GM12878 (cell line): ENCODE data around the gene CYTH2. TPM values are rescaled to one million over a fixed set of nuclear protein-coding genes. Genes with fewer than 3 reads are reported as not detected.

Experiments
- ATAC-seq: fragments of 200-7000 bp; cut with Tn5 transposase; 3 replicates; pipeline ENCODE4 v1.9.1; 2020; ENCODE audit warnings: mild to moderate bottlenecking, moderate library complexity
- BruUV-seq: library from RNA; stranded (reverse); fragments of 400-500 nt; replicated peaks from 2 replicates; lab custom pipeline; 2021; lab: Mats Ljungman, UMichigan
- CTCF ChIA-PET: fragments of 300-600 bp; sonication (Branson Sonifier 250); formaldehyde crosslinking; extraction: SDS; loops from one replicate; lab custom pipeline; 2021; ENCODE audit warnings: inconsistent platforms; lab: Yijun Ruan, JAX
- POLR2A ChIA-PET: fragments of 350-600 bp; formaldehyde crosslinking; extraction: SDS; loops from one replicate; lab custom pipeline; 2021; ENCODE audit warnings: inconsistent platforms; lab: Charles Lee
- RAD21 ChIA-PET: fragments of 300-600 bp; sonication (Branson Sonifier 250); formaldehyde crosslinking; loops from one replicate; lab custom pipeline; 2023; ENCODE audit warnings: antibody characterized with exemption; ENCODE audit not compliant: unreplicated experiment; lab: Charles Lee
- SMC1A ChIA-PET: fragments of 300-600 bp; sonication (Branson Sonifier 250); formaldehyde crosslinking; loops from one replicate; lab custom pipeline; 2023; ENCODE audit not compliant: unreplicated experiment, uncharacterized antibody; lab: Charles Lee
- DNase-seq: peaks from one replicate; pipeline ENCODE4 v3.0.0-alpha.2; 2011; ENCODE audit warnings: low read depth, low spot score
- FAIRE-seq: peaks from 3 replicates; lab custom pipeline; 2011; peaks lifted over from hg19 to GRCh38; lab: Jason Lieb, UNC
- H2AFZ ChIP-seq: 2 replicates; pipeline ENCODE4 v1.6.0; 2011; ENCODE audit warnings: low read depth, low read length, control low read depth; ENCODE audit not compliant: control insufficient read depth
- H3K27ac ChIP-seq: 2 replicates; pipeline ENCODE4 v1.5.1; 2011; ENCODE audit warnings: control low read depth; ENCODE audit not compliant: control insufficient read depth, insufficient read depth
- H3K27me3 ChIP-seq, 2 experiments: replicated peaks in 1 of 2; 2 replicates each; pipeline versions ENCODE4 v1.6.0 to v1.6.1; 2011; ENCODE audit warnings: low read length in 1 of 2; ENCODE audit not compliant: control insufficient read depth in 2 of 2, insufficient read depth in 2 of 2
- H3K36me3 ChIP-seq, 2 experiments: 2 replicates each; pipeline ENCODE4 v1.5.1; 2011; ENCODE audit warnings: low read length in 1 of 2; ENCODE audit not compliant: control insufficient read depth in 2 of 2, insufficient read depth in 2 of 2
- H3K4me1 ChIP-seq: 2 replicates; pipeline ENCODE4 v1.6.1; 2011; ENCODE audit warnings: mild to moderate bottlenecking, low read length, moderate library complexity, mixed read lengths; ENCODE audit not compliant: control insufficient read depth, insufficient read depth
- H3K4me2 ChIP-seq: 2 replicates; pipeline ENCODE4 v1.6.0; 2011; ENCODE audit warnings: control low read depth; ENCODE audit not compliant: control insufficient read depth, insufficient read depth
- H3K4me3 ChIP-seq: fragments of 200-600 bp; sonication (generic); 2 replicates; pipeline ENCODE4 v1.5.1; 2016
- H3K79me2 ChIP-seq: 2 replicates; pipeline ENCODE4 v1.6.0; 2011; ENCODE audit warnings: low read length; ENCODE audit not compliant: control insufficient read depth, insufficient read depth
- H3K9ac ChIP-seq: 2 replicates; pipeline ENCODE4 v1.8.0; 2011; ENCODE audit warnings: low read length, control low read depth, mixed read lengths; ENCODE audit not compliant: control insufficient read depth, insufficient read depth
- H3K9me3 ChIP-seq: replicated peaks from 3 replicates; pipeline ENCODE4 v1.5.1; 2011; ENCODE audit warnings: mild to moderate bottlenecking, low read length; ENCODE audit not compliant: control insufficient read depth, insufficient read depth
- H4K20me1 ChIP-seq: 2 replicates; pipeline ENCODE4 v1.6.0; 2011; ENCODE audit not compliant: control insufficient read depth, insufficient read depth
- CBFB ChIP-seq: IDR thresholded peaks from 2 replicates; pipeline ENCODE4 v1.6.1; 2016; ENCODE audit warnings: antibody characterized with exemption, low read depth
- CUX1 ChIP-seq: IDR thresholded peaks from 2 replicates; pipeline ENCODE4 v1.6.1; 2012; ENCODE audit warnings: improper control_type of control experiment, low read depth, low read length; ENCODE audit not compliant: insufficient replicate concordance
- HCFC1 ChIP-seq: fragments of 150-350 bp; IDR thresholded peaks from 2 replicates; pipeline ENCODE4 v1.6.1; 2014; ENCODE audit warnings: low read length
- POLR2A ChIP-seq: IDR thresholded peaks from 2 replicates; pipeline ENCODE4 v1.6.1; 2011; ENCODE audit warnings: low read depth, mild to moderate bottlenecking, low read length
- PRDM15 ChIP-seq: fragments of 450-650 bp; formaldehyde crosslinking; IDR thresholded peaks from 2 replicates; pipeline ENCODE4 v1.4.0; 2020; ENCODE audit warnings: mild to moderate bottlenecking, moderate library complexity
- SIX5 ChIP-seq: IDR thresholded peaks from 2 replicates; pipeline ENCODE4 v1.6.1; 2011; ENCODE audit warnings: mild to moderate bottlenecking, low read depth, low read length, moderate library complexity; ENCODE audit not compliant: severe bottlenecking
- WGBS: methylation state at CpG from one replicate; pipeline ENCODE4 v1.1.6; 2016; ENCODE audit warnings: low lambda C conversion rate; ENCODE audit not compliant: insufficient replicate concordance, insufficient coverage; ENCODE audit errors: missing lambda C conversion rate; 5-methylcytosine and 5-hydroxymethylcytosine counted together
- in situ Hi-C: fragments of 300-500 bp; cut with MboI; formaldehyde crosslinking; loops from 9 replicates; pipeline ENCODE4 v1.14.3; 2018; ENCODE audit warnings: mixed read lengths
- intact Hi-C: fragments of 100-400 bp; cut with micrococcal nuclease; formaldehyde crosslinking; loops from one replicate; pipeline ENCODE4 v1.14.2; 2022; ENCODE audit not compliant: unreplicated experiment
- polyA plus RNA-seq, 11 experiments: library from polyadenylated mRNA; depleted of rRNA in 4 of 11; unstranded in 6 of 11; stranded (reverse) in 5 of 11; fragments of >200 nt; fragmentation: Nextera tagmentation in 4 of 11; fragmentation: Illumina TruSeq in 1 of 11; extraction: Ambion mirVana in 4 of 11; extraction: Trizol in 1 of 11; gene quantifications; 1 replicate in 1 of 11; 2 replicates in 10 of 11; pipeline versions ENCODE4 v1.2.1 to v1.2.3, GENCODE V29; 2011 to 2016; ENCODE audit warnings: inconsistent platforms in 2 of 11, missing spikeins in 2 of 11, low read depth in 1 of 11
- total RNA-seq, 4 experiments: library from RNA; depleted of rRNA in 3 of 4; stranded (reverse); fragments of >200 nt in 3 of 4; fragmentation: Illumina TruSeq in 1 of 4; extraction: Trizol in 1 of 4; gene quantifications; 2 replicates each; pipeline versions ENCODE4 v1.2.1 to v1.2.3, GENCODE V29; 2013 to 2021

The CYTH2 gene
- total and polyA plus RNA-seq, 10 of the 15 experiments (the other 5 are each of a cell fraction or from before 2014, with no cell fraction given): 1.3 to 31.9 (median 22.2) TPM

GRCh38 chr19:48461982-48462655 is 7.0 kb upstream of the CYTH2 start:
- DNase-seq: no peak
- Histone ChIP-seq H3K79me2 (no peaks in the 10 kb centered on the region), H4K20me1 (no peaks in the 10 kb centered on the region)
- CTCF ChIA-PET: no interaction called here
- no peak for TF ChIP-seq PRDM15 (CRISPR knock-in tag)
- TF ChIP-seq CBFB: no peak
- no peak for TF ChIP-seq CUX1
- peak; percentile 61; the same call in 1 of the 2 replicates for TF ChIP-seq POLR2A
- TF ChIP-seq SIX5: peak; percentile 59
- TF ChIP-seq HCFC1: peak; percentile 46; the same call in 1 of the 2 replicates
- TF ChIP-seq, all 136 proteins: peak for 3
- RAD21 ChIA-PET: interaction anchor here (1.1 kb wide), 1 partner anchor 71 kb away, joined by 3 read pairs; the partner anchor contains the start of gene KDELR1
- Histone ChIP-seq H3K4me2 (no peak overlapping the region), H3K27me3 (no peaks in the 10 kb centered on the region), H3K4me1 (peaks cover 2% of the 10 kb centered on the region; the same call in 1 of the 2 replicates), H3K4me3 (no peak overlapping the region), H3K9ac (no peak overlapping the region), H3K9me3 (no peaks in the 10 kb centered on the region), H2AFZ (no peak overlapping the region), H3K27ac (no peak overlapping the region), H3K36me3 (peaks cover 0 to 3% of the 10 kb centered on the region in 2 experiments; a peak in 2 of 4 replicates)
- SMC1A ChIA-PET: no interaction called here
- FAIRE-seq (no peak), ATAC-seq (peak; percentile 31)
- intact Hi-C loops: no loop called here
- in situ Hi-C loops: no loop called here
- POLR2A ChIA-PET: interaction anchor here (0.6 to 1.1 kb wide), 2 partner anchors 8 to 11 kb away, joined by 3 read pairs; no protein-coding TSS in a partner anchor
- 93% methylated on average over 53 of the region's 62 CpGs for WGBS
- BruUV-seq: no TSS peak
